ENCODE data around the gene METTL25B. TPM values are rescaled to one million over a fixed set of nuclear protein-coding genes. Genes with fewer than 3 reads are reported as not detected.

Gene METTL25B
- total and polyA plus RNA-seq, 10 of the 15 experiments (the other 5 are each of a cell fraction or from before 2014, with no cell fraction given): 5.9 to 25.2 (median 13.5) TPM

DNA sequence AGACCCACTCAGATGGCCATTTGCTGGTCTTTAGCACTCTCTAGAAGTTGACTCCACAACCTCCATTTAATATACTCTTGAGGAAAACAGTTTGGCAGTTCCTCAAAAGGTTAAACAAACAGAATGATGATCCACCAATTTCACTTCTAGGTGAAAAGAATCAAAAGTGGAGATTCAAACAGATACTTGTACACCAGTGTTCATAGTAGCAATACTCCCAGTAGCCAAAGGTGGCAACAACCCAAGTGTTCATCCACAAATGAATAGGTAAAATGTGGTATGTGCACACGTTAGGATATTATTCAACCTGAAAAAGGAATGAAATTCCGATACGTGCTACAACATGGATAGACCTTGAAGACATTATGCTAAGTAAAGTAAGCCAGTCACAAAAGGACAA lies 45.3 kb downstream of the METTL25B start:
- H3K4me3 ChIP-seq: 0 out of 2 replicates have a peak overlapping the region, but pooled peaks have one; percentile 15
- POLR2A ChIA-PET: no interaction called here
- peaks cover 82% of the 10 kb centered on the region for H3K79me2 ChIP-seq (ENCODE audit: control insufficient read depth, insufficient read depth, low read length)
- no peak overlapping the region for H3K27ac ChIP-seq (ENCODE audit: control insufficient read depth, insufficient read depth)
- peaks cover 0 to 16% of the 10 kb centered on the region in 2 experiments; a peak in 2 of 4 replicates for H3K36me3 ChIP-seq (ENCODE audit: control insufficient read depth in 2 of 2, insufficient read depth in 2 of 2, low read length in 1 of 2)
- no peak overlapping the region for H2AFZ ChIP-seq (ENCODE audit: control insufficient read depth, low read depth, low read length)
- H3K9ac ChIP-seq (ENCODE audit: control insufficient read depth, insufficient read depth, low read length): no peak overlapping the region
- H3K4me2 ChIP-seq (ENCODE audit: control insufficient read depth, insufficient read depth): peak overlapping the region; percentile 1
- SMC1A ChIA-PET (ENCODE audit: uncharacterized antibody, unreplicated experiment): interaction anchor here (0.5 to 11.8 kb wide), 3 partner anchors 19 to 152 kb away, joined by 3 to 108 read pairs (median 3); partner anchors contain the start of genes ISG20L2 and METTL25B
- CTCF ChIA-PET: interaction anchor here (0.6 to 10.1 kb wide), 10 partner anchors 11 to 315 kb away, joined by 3 to 152 read pairs (median 6); partner anchors contain the start of genes ISG20L2, METTL25B and NTRK1
- no TSS peak for BruUV-seq (replicated peaks)
- H3K9me3 ChIP-seq (replicated peaks; ENCODE audit: control insufficient read depth, insufficient read depth, low read length): no peaks in the 10 kb centered on the region
- H4K20me1 ChIP-seq (ENCODE audit: control insufficient read depth, insufficient read depth): no peaks in the 10 kb centered on the region
- no peaks in the 10 kb centered on the region for H3K27me3 ChIP-seq (replicated peaks in 1 of 2; ENCODE audit: control insufficient read depth in 2 of 2, insufficient read depth in 2 of 2, low read length in 1 of 2)
- no peak for FAIRE-seq
- intact Hi-C loops (cut with micrococcal nuclease; ENCODE audit: unreplicated experiment) (no loop called here), in situ Hi-C loops (cut with MboI) (no loop called here)
- RAD21 ChIA-PET (ENCODE audit: unreplicated experiment): interaction anchor here (1.9 kb wide), 1 partner anchor 47 kb away, joined by 9 read pairs; no protein-coding TSS in a partner anchor
- no peak for TF ChIP-seq SREBF2 (IDR thresholded peaks at IDR 0.05; ENCODE audit: low read length)
- no peak for TF ChIP-seq TCF12 (IDR thresholded peaks at IDR 0.05; ENCODE audit: low read depth, low read length)
- TF ChIP-seq BMI1 (IDR thresholded peaks at IDR 0.05; ENCODE audit: borderline replicate concordance): no peak
- TF ChIP-seq BCLAF1 (IDR thresholded peaks at IDR 0.05): no peak
- TF ChIP-seq SUZ12 (IDR thresholded peaks at IDR 0.05; ENCODE audit: unreplicated experiment): no peak
- TF ChIP-seq PRDM15 (CRISPR knock-in tag; IDR thresholded peaks at IDR 0.05): no peak
- no peak for TF ChIP-seq CHD2 (IDR thresholded peaks at IDR 0.05; ENCODE audit: borderline replicate concordance, low read depth, low read length)
- TF ChIP-seq CTCF (IDR thresholded peaks at IDR 0.05 in 2 of 3, conservative IDR thresholded peaks at IDR 0.05 in 1 of 3; ENCODE audit: control insufficient read depth in 2 of 3, extremely low read depth in 1 of 3, insufficient read depth in 1 of 3, low read depth in 3 of 3, low read length in 3 of 3): peak in 2 of 3 experiments; percentile 25 to 34; a peak in 2 of 6 replicates
- DNase-seq (ENCODE audit: low read depth, low spot score): no peak
- ATAC-seq: peak; percentile 73
- WGBS (ENCODE audit: insufficient coverage, insufficient replicate concordance, low lambda C conversion rate, missing lambda C conversion rate): 39% methylated on average over 3 of the region's 3 CpGs
- no peaks in the 10 kb centered on the region for H3K4me1 ChIP-seq (ENCODE audit: control insufficient read depth, insufficient read depth, low read length)

Measured in GM12878 (cell line).